ENCODE results near the gene JAML. TPM values are rescaled to one million over a fixed set of nuclear protein-coding genes. Genes with fewer than 3 reads are reported as not detected.

The JAML gene
- total and polyA plus RNA-seq, 11 donors, result 0.90 to 18.4 (median 1.6) TPM

DNA sequence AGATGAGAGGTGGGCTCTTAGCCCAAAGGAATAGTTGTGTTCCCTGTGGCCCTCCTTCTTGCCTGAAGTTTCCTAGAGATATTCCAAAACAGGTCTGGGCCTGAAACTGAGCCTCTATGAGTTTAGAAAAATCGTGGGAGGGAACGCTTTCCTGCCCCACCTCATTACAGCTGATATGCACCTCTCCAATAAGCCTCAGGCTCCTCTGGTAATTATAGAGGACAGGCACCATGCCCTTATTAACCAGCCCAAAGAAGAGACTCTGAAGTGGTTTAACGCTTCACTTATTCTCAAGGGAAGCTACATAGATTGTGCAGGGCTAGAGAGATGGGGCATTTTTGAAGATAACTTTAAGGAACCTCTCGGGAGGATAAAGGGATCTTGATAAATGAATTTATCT, 42.7 kb upstream of the JAML start:
- 77 to 90% (median 82%) methylated on average over 4 of the region's 4 CpGs for WGBS, 4 donors

DNA sequence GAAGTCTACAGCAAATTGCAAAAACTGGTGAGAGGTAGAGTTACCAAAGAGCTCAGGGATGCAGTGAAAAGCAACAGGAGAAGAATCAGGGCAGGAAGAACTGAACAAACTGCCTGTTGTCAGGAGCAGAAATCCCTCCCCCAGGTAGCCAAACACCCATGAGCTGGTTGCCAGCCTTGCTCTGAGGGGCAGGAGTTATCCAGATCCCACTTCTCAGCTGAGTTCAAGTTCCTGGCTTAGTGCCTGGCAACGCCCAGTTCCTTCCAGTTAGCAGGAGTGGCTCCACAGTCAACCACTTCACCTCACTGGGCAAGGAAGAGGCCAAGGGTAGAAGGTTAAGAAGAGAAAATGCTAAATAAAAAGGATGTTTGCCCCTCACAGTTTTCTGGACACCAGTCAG, 41.1 kb upstream of the JAML start:
- peaks cover 0 to 8% (median 0%) of the 10 kb centered on the region in 9 donors for H3K27me3 ChIP-seq
- ATAC-seq (peak in 3 of 4 donors; percentile 43 to 72 (median 71)), DNase-seq (peak in 3 of 5 donors; percentile 26 to 37 (median 35))
- H3K4me3 ChIP-seq, result no peak overlapping the region
- no peak for TF ChIP-seq CTCF (IDR thresholded peaks at IDR 0.05)
- TF ChIP-seq POLR2A (IDR thresholded peaks at IDR 0.05), result no peak
- H3K36me3 ChIP-seq, result peaks cover 0 to 4% (median 0%) of the 10 kb centered on the region in 9 donors
- H3K27ac ChIP-seq, result peak overlapping the region in 5 of 12 donors; percentile 3 to 60 (median 20)
- no peaks in the 10 kb centered on the region for H3K9me3 ChIP-seq
- WGBS, 4 donors, result 45 to 67% (median 54%) methylated on average over 1 of the region's 1 CpG
- peaks cover 0 to 24% (median 0%) of the 10 kb centered on the region in 12 donors for H3K4me1 ChIP-seq
- intact Hi-C loops (cut with DNase I), result no loop called here

More for the DNA sequence above, 42.7 kb upstream of the JAML start:
- no peak for DNase-seq
- intact Hi-C loops (cut with DNase I), result no loop called here
- H3K27me3 ChIP-seq, result peaks cover 0 to 6% (median 0%) of the 10 kb centered on the region in 9 donors
- H3K4me3 ChIP-seq, result no peak overlapping the region
- no peaks in the 10 kb centered on the region for H3K9me3 ChIP-seq
- H3K27ac ChIP-seq, result no peak overlapping the region
- H3K36me3 ChIP-seq, result no peaks in the 10 kb centered on the region
- H3K4me1 ChIP-seq, result peaks cover 0 to 22% (median 0%) of the 10 kb centered on the region in 12 donors
- no peak for ATAC-seq
- TF ChIP-seq POLR2A (IDR thresholded peaks at IDR 0.05), result no peak
- TF ChIP-seq CTCF (IDR thresholded peaks at IDR 0.05), result no peak

DNA sequence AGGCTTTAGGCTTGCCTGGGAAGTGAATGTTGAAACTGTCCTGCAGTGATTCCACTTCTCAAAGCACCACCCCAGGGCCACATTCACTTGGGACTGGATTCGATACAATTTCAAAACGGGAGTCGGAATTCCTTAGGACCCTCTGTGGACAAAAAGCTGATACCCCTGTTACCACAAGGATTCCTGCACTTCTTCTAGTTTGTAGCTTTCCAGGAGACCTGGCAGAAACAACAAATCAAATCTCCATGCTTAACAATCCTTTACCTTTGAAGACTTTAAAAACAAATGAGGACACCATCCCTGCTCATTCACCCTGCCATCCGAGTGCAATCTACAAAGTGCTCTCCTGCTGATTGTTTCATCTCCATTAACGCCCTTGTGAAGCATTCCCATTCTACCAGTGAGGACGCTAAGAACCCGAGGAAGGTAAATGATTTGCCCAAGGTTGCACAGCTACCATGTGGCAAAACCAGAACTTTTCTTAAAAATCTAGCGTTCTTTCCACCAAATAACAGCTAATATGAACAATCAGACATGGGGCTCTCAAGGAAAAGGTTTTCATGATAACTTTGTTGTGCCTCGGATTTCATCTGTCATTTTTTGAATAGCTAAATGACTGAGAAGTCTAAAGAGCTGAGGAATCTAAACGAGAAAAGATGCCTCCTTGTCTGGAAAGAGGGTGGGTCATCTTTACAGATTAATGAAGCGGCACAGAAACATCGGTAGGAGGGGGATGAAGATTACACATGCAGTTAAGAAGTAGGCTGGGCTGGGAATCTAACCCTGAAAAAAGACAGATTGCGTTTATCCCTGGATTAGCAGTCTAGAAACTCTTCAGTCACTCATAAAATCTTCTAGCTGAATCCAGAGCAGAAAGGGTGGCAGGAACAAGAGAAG, 40.0 kb upstream of the JAML start:
- Histone ChIP-seq H3K27me3 (peaks cover 0 to 8% (median 0%) of the 10 kb centered on the region in 9 donors), H3K9me3 (no peaks in the 10 kb centered on the region), H3K27ac (peak overlapping the region in 7 of 12 donors; percentile 7 to 69 (median 46)), H3K36me3 (peaks cover 0 to 7% (median 0%) of the 10 kb centered on the region in 9 donors), H3K4me3 (peak overlapping the region in 11 of 12 donors; percentile 11 to 59 (median 48)), H3K4me1 (peaks cover 0 to 24% (median 0%) of the 10 kb centered on the region in 12 donors)
- no peak for ATAC-seq
- DNase-seq, result no peak
- TF ChIP-seq CTCF (IDR thresholded peaks at IDR 0.05) (no peak), POLR2A (IDR thresholded peaks at IDR 0.05) (no peak)
- 69 to 73% (median 70%) methylated on average over 13 of the region's 13 CpGs for WGBS, 4 donors
- intact Hi-C loops (cut with DNase I), result no loop called here

Measured in heart left ventricle (tissue), 16 donors.